ENCODE data around the gene DDX23. TPM values are rescaled to one million over a fixed set of nuclear protein-coding genes. Genes with fewer than 3 reads are reported as not detected.
"Not testable (repeated sequence)": the region's sequence is repeated elsewhere in the genome, so short reads cannot be mapped to it uniquely, and the experiment has no call there.

DDX23 gene
- polyA plus RNA-seq, 1 of the 3 experiments (the other 2 are of a cell fraction): 50.4 TPM

DNA sequence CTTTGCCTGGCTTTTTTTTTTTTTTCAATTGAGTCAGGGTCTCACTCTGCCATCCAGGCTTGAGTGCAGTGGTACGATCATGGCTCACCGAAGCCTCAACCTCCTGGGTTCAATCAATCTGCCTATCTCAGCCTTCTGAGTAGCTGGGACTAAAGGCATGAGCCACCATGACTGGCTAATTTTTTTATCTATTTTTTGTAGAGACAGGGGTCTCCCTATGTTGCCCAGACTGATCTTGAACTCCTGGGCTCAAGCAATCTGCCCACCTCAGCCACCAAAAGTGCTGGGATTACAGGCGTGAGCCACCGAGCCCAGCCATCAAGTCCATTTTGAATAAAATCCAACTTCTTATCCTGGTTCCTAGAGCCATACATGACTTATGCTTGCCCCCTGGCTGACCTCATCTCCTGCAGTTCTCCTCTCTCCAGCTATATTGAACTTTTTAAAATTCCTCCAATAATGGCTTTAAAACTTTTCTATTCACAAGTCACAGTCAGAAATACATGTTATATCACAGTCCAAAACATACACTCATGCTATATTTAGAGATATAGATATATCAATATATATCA is 24.1 kb upstream of the DDX23 start (continued):
- TF ChIP-seq, protein P1, sequence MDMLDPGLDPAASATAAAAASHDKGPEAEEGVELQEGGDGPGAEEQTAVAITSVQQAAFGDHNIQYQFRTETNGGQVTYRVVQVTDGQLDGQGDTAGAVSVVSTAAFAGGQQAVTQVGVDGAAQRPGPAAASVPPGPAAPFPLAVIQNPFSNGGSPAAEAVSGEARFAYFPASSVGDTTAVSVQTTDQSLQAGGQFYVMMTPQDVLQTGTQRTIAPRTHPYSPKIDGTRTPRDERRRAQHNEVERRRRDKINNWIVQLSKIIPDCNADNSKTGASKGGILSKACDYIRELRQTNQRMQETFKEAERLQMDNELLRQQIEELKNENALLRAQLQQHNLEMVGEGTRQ (IDR thresholded peaks at IDR 0.05; ENCODE audit: borderline replicate concordance, low read depth, low read length): no peak
- no peak for TF ChIP-seq MEF2A (IDR thresholded peaks at IDR 0.05; ENCODE audit: borderline replicate concordance, low read depth)
- TF ChIP-seq, protein P2, sequence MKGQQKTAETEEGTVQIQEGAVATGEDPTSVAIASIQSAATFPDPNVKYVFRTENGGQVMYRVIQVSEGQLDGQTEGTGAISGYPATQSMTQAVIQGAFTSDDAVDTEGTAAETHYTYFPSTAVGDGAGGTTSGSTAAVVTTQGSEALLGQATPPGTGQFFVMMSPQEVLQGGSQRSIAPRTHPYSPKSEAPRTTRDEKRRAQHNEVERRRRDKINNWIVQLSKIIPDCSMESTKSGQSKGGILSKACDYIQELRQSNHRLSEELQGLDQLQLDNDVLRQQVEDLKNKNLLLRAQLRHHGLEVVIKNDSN (IDR thresholded peaks at IDR 0.05; ENCODE audit: borderline replicate concordance, low read depth): no peak
- TF ChIP-seq TAF1 (IDR thresholded peaks at IDR 0.05; ENCODE audit: borderline replicate concordance, low read depth, low read length): no peak
- TF ChIP-seq GATA2 (CRISPR knock-in tag; IDR thresholded peaks at IDR 0.05): no peak

DNA sequence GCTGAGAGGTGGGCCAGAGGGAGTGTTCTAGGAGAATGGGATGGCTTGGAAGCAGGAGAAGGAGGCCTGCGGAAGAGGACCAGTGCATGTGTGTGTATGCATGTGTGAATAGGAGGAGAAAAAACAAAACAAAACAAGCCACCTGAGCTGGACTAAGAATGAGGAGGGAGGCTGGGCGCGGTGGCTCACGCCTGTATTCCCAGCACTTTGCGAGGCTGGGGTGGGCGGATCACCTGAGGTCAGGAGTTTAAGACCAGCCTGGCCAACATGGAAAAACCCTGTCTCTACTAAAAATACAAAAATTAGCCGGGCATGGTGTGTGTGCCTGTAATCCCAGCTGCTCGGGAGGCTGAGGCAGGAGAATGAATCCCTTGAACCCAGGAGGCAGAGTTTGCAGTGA is 21.6 kb upstream of the DDX23 start:
- H3K9ac ChIP-seq; H3K36me3 ChIP-seq (replicated peaks in 1 of 2; ENCODE audit: control insufficient read depth in 1 of 2, insufficient read depth in 2 of 2, low read length in 1 of 2); DNase-seq; H3K27ac ChIP-seq (ENCODE audit: low read depth in 2 of 2, low read length in 1 of 2); H3K9me3 ChIP-seq; H3K79me2 ChIP-seq (ENCODE audit: insufficient read depth); H2AFZ ChIP-seq (ENCODE audit: low read depth); H3K4me2 ChIP-seq; H3K9me2 ChIP-seq; H3F3A ChIP-seq (replicated peaks; ENCODE audit: insufficient read depth); H3K4me1 ChIP-seq (ENCODE audit: control insufficient read depth in 1 of 2, insufficient read depth in 2 of 2, low read depth in 1 of 2, low read length in 1 of 2); H3K27me3 ChIP-seq (ENCODE audit: insufficient read depth); H3K4me3 ChIP-seq (ENCODE audit: low read depth in 2 of 2, low read length in 1 of 2); POLR2A ChIA-PET; H4K20me1 ChIP-seq (ENCODE audit: insufficient read depth): not testable (repeated sequence)
- CTCF ChIA-PET: interaction anchor here (2.4 to 34.8 kb wide), 3 partner anchors 12 to 58 kb away, joined by 7 to 667 read pairs (median 21); partner anchors contain the start of gene DDX23
- 78% methylated on average over 8 of the region's 8 CpGs for WGBS (ENCODE audit: low lambda C conversion rate)

DNA sequence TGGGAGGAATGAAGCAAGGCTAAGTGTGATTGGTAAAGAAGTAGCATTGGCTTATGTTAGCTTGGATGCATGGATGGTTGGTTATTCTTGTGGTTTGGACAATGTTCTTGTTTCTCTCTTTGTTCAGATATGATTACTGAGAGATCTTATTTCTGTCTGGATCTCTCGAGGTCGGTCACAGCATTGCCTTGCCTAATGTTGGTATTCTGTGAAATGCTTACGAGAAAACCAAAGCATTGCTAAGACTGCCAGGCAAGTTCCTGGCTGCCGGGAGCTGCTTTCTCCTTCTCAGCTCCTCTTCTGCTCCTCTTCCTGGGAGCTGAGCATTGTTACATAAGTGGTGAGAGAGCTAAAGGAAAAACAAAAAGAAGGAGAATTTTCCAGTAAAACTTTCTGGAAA is 21.1 kb upstream of the DDX23 start:
- no peaks in the 10 kb centered on the region for H3K9me2 ChIP-seq
- H3K4me3 ChIP-seq (ENCODE audit: low read depth in 2 of 2, low read length in 1 of 2): no peak overlapping the region
- H2AFZ ChIP-seq (ENCODE audit: low read depth): no peak overlapping the region
- no peaks in the 10 kb centered on the region for H3K9me3 ChIP-seq
- no peaks in the 10 kb centered on the region for H3F3A ChIP-seq (replicated peaks; ENCODE audit: insufficient read depth)
- no peak overlapping the region for H3K9ac ChIP-seq
- 78% methylated on average over 4 of the region's 4 CpGs for WGBS (ENCODE audit: low lambda C conversion rate)
- ChIA-PET POLR2A (no interaction called here), CTCF (interaction anchor here (0.8 to 34.8 kb wide), 5 partner anchors 12 to 115 kb away, joined by 3 to 667 read pairs (median 7); partner anchors contain the start of gene DDX23)
- no peaks in the 10 kb centered on the region; a peak in 1 of 4 replicates for H3K4me1 ChIP-seq (ENCODE audit: control insufficient read depth in 1 of 2, insufficient read depth in 2 of 2, low read depth in 1 of 2, low read length in 1 of 2)
- no peak overlapping the region for H3K27ac ChIP-seq (ENCODE audit: low read depth in 2 of 2, low read length in 1 of 2)
- no peaks in the 10 kb centered on the region for H3K79me2 ChIP-seq (ENCODE audit: insufficient read depth)
- no peak for TF ChIP-seq MEF2A (IDR thresholded peaks at IDR 0.05; ENCODE audit: borderline replicate concordance, low read depth)
- TF ChIP-seq, protein P3, sequence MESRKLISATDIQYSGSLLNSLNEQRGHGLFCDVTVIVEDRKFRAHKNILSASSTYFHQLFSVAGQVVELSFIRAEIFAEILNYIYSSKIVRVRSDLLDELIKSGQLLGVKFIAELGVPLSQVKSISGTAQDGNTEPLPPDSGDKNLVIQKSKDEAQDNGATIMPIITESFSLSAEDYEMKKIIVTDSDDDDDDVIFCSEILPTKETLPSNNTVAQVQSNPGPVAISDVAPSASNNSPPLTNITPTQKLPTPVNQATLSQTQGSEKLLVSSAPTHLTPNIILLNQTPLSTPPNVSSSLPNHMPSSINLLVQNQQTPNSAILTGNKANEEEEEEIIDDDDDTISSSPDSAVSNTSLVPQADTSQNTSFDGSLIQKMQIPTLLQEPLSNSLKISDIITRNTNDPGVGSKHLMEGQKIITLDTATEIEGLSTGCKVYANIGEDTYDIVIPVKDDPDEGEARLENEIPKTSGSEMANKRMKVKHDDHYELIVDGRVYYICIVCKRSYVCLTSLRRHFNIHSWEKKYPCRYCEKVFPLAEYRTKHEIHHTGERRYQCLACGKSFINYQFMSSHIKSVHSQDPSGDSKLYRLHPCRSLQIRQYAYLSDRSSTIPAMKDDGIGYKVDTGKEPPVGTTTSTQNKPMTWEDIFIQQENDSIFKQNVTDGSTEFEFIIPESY (IDR thresholded peaks at IDR 0.05; ENCODE audit: borderline replicate concordance, low read depth): no peak
- no peak for TF ChIP-seq RAD21 (IDR thresholded peaks at IDR 0.05; ENCODE audit: low read length)
- no peak for TF ChIP-seq TAF1 (IDR thresholded peaks at IDR 0.05; ENCODE audit: borderline replicate concordance, low read depth, low read length)
- no peaks in the 10 kb centered on the region for H4K20me1 ChIP-seq (ENCODE audit: insufficient read depth)
- no peaks in the 10 kb centered on the region for H3K36me3 ChIP-seq (replicated peaks in 1 of 2; ENCODE audit: control insufficient read depth in 1 of 2, insufficient read depth in 2 of 2, low read length in 1 of 2)
- H3K4me2 ChIP-seq: no peak overlapping the region
- DNase-seq: no peak
- no peaks in the 10 kb centered on the region; the same call in 1 of the 2 replicates for H3K27me3 ChIP-seq (ENCODE audit: insufficient read depth)

Data from SK-N-SH (cell line).